DMS79 treated with DMSO at 0.1 percent for 48 hours (cell line): ENCODE measurements around the gene SSBP3.

Experiments
- DNase-seq: peaks from one replicate; lab custom pipeline; 2025; lab: John Stamatoyannopoulos, UW

SSBP3 gene

DNA sequence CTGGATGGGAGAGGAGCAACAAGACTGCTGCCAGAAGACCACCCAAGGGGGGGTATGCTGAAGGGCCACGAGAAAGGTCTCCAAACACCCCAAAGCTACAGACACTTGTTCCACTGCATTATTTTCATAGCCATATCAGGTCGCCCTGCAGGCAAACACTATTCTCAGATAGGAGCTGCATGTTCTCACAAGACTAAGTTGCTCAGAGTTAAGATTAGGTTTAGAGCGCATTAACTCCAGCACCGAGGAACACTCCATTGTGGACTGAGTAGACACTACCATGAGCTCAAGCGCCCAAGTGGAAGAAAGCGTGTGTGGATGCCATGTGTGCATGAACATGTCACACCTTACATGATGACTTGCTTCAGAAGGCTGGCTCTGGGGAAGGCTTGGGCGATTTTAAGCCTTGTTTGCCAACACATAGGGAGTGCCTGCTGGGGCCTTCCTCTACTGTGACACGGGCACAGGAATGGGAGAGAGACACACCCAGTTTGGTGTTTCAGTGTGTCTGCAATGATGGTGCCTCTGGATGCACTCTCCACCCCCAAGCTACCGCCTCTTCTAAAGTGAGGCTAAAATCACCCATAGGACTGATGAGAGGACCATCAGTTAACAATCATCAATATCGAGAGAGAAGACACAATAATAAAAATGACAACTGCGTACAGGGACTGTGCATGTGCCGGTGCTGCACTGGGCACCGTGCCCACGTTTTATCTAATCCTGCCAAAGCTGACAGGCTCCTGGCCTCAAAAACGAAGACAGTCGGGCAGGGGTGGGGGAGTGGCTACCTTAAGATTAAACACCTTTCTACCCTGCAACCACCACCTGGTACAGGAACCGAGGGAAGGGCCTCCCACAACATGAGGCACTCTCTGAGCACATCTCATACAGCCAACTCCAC lies 34.9 kb downstream of the SSBP3 start:
- no peak for DNase-seq

DNA sequence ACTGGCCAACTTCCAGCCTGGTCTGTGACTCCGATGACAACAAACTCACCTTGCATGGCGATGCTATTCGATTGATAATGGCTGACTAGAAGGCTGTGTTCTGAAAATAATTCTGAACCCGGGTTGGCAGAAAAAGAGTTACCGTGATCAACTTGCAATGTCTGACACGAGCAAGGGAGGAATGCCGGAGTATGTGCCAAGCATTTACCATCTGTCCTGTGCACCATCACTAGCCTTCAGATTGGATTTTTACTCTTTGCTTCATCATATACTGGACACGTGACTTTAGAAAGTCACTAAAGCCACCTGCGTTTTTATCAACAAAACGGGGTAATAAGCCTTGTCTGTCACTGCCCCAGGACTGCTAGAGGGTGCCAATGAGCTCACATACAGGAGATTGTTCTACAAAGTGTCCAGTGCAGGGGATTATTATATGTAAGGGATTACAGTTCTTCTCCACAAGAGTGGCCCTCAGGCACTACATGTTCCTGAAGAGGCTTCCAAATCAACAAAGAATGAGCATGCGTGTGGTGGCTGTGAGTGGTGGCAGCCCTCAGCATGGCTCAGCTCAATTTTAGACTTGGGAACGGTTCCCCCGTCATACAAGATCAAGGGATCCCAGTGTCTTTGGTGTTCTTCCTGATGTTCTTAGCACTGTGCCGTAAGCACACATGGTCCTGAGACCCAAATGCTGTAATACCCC lies 35.8 kb downstream of the SSBP3 start:
- DNase-seq: no peak

DNA sequence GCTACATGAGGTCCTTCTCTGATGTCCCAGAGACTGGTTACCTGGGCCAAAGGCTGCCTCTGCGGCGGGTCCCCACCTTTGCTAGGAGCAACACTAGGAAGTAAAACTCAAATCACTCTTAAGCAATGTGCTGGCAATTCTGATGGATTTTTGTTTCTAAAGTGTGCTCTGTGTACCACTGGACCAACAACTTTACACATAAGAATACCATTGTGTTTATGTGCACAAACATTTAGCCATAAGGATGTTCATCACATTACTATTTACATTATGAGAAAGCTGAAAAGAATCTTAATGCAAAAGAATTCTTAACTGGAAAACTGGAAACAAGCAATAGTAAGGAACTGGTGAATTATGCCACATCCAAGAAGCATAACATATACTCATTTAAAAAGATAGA lies 38.6 kb downstream of the SSBP3 start:
- DNase-seq: no peak

- no peak for DNase-seq
Measured at GRCh38 chr1:54365847-54366246, 40.3 kb downstream of the SSBP3 start.

- no peak for DNase-seq
Measured at GRCh38 chr1:54365398-54365797, 40.8 kb downstream of the SSBP3 start.

GRCh38 chr1:54364995-54365394 lies 41.2 kb downstream of the SSBP3 start:
- no peak for DNase-seq

GRCh38 chr1:54364582-54364981 lies 41.6 kb downstream of the SSBP3 start:
- no peak for DNase-seq

DNA sequence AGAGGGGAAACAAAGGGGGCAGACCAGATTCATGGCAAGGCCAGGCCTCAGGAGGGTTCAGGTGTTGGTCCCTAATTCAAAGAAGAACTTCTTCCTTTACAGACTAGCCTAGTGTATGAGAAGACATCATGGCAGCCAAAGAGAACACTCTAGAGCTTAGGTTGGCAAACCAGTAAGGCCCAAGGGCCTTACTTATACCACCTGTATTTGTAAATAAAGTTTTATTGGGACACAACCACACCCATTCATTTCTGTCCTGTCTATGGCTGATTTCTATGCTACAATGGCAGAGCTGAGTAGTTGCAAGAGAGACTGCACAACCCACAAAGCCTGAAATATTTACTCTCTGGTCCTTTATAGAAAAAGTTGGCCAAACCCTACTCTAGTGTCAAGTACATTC lies 42.3 kb downstream of the SSBP3 start:
- no peak for DNase-seq

GRCh38 chr1:54362881-54363340 lies 43.3 kb downstream of the SSBP3 start:
- DNase-seq: no peak

DNA sequence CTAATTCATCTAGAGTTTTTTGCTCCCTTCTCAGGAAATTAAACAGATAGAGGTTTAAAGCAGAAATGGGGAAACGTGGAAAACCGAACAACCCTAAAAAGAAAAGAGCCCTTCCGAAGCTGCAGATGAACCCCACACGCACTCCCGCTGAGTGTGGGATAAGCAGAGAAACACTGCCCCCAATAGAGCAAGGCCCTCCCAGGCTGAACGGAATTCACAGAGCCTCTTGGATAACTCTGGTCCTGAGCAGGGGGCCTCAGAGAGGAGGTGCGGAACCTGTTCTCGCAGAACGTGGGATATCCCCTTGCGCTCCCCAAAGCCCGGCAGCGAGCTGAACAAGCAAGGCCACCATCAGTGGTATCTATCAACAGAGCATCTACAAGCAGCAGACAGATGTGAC lies 44.9 kb downstream of the SSBP3 start:
- no peak for DNase-seq

DNA sequence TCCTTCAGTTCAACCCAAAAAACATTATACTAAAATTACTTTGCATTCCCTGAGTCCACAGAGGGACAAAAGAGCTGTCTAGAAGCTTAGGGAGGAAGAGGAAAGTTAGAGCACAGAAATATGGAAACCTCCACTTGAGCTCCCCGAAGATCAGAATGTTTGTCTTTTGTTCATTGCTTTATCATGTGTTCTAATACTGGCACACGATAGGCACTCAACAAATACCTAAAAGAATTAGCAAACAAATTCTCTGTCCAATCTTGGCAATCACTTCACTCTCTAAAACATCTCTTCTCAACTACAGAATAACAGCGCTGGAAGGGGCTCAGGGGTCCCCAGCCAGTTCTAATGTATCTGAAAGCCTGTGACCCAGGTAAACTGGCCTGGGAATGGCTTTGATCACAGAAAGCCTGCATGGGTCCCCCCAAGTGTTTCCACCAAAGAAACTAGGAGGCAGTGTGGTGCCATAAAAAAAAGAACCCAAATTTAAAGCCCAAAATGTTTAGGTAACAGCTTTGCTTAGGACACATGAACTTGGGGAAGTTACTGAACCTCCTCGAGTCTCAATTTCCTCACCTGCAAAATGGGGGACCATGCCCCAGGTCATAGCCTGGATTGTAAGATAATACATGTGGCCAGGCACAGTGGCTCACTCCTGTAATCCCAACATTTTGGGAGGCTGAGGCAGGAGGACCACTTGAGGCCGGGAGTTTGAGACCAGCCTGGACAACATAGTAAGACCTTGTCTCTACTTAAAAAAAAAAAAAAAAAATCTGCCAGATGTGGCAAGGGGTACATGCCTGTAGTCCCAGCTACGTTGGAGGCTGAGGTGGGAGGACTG lies 45.8 kb downstream of the SSBP3 start:
- DNase-seq: no peak

GRCh38 chr1:54359393-54360162 lies 46.6 kb downstream of the SSBP3 start:
- no peak for DNase-seq

DNA sequence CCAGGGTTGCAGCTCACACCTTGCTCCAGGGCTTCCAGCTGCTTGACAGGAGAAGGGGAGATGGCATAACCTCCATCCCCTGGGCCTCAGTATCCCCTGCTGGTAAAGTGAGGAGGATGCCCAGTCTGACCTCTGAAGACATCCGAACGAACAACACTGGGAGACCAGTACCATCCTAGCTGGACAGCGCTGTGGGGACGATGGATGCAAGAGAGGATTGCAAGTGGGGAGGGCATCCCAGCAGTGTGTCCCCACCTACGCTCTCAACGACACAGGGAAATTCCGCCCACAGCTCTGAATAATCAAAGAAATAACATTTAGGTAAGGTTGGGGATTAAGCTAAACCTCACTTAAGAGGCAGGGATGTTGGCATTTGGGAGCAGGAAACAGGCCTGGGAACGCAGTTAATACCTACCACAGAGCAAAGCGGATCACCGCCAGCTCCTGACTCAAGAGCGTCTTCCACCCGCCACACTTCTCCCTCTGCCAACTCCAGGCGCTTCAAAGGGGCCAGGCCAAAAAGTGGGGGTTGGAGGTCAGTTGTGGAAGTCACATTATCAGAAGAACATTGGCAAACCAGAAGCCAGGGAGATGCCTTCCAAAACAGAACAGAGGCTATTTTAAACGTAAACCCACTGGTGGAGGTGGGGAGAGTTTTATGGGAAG lies 47.6 kb downstream of the SSBP3 start:
- no peak for DNase-seq

- no peak for DNase-seq
Measured at GRCh38 chr1:54357967-54358366, 48.2 kb downstream of the SSBP3 start.

GRCh38 chr1:54356680-54357147 lies 49.5 kb downstream of the SSBP3 start:
- no peak for DNase-seq

DNA sequence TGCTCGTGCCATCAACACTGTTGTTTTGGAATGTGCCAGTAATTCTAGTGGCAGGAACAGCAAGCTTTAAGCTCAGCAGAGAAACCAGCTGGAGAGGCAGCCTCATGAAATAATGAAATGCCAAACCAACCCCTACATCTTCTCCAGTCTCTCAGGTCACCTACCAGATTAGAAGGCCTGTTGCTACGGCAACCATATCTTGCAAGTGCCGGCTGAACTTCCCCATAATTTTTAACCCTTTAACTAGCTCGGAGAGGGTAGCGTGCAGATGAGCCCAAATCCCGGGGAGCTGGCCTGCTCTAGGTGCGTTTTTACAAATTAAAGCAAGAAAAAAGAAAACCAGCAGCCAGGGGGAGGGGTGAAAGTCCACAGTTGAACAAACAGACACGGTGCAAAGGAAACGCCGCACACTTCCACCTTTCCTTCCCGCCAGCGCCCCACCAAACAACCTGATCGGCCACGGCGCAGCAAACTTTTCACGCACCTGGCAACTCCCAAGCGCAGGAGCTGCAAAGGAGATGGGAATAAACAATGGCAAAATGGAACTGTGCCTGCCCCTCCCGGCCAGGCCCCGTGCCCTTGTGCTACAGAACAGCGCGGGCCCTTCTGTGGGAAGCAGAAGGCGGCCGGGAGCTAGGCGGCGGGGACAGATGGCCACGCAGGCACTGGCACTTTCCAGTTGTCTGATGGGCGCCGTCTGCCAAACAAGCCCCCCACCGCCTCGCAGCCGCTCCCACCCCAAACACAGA lies 50.1 kb downstream of the SSBP3 start:
- DNase-seq: no peak

- DNase-seq: no peak
Measured at GRCh38 chr1:54354899-54355298, 51.3 kb downstream of the SSBP3 start.

GRCh38 chr1:54353959-54354358 lies 52.2 kb downstream of the SSBP3 start:
- no peak for DNase-seq

DNA sequence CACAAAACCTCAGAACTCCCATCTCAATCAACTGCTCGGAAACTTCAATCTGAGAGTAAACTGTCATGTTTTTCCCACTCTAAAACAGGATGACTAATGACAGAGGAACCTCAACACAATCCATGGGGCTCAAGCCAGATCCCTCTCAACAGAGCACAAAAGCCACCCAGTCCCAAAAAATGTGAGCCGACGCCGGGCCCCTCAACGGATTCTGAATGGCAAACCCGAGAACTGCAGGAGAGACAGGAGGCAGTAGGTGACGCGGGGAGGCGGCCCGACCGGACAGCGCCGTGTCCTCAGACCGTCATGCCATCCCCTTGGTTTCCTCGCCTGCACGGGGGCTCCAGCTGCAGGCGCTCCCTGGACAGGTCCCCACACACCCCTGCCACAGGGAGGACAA lies 53.4 kb downstream of the SSBP3 start:
- DNase-seq: no peak

DNA sequence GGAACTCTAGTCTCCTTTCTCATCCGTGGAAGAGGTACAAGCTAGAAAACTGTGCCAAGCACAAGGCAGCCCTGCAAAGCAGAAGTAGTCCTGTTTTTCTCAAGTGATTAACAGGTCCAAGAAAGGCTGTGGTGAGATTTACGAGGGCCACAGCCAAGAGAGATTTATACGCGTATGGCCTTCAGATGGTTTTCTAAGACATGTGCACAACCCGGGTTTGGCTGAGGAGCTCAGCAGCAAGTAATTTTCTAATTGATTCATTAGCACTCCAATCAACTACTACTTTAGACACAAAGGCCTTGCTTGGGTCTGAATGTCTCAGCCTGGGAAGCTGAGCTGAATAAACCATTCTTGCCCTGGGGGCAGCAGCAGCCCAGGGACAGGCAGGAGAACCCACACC lies 55.8 kb downstream of the SSBP3 start:
- peak; percentile 52 for DNase-seq
